GM19397 (cell line): Measurements from ENCODE around the gene PHKB.
"Not testable (repeated sequence)": the region's sequence is repeated elsewhere in the genome, so short reads cannot be mapped to it uniquely, and the experiment has no call there.

ENCODE experiments used
- ATAC-seq: cut with Tn5 transposase; IDR thresholded peaks from one replicate; pipeline ENCODE4 v1.9.1; 2021; ENCODE audit warnings: mild to moderate bottlenecking, moderate library complexity; ENCODE audit not compliant: unreplicated experiment

The PHKB gene

DNA sequence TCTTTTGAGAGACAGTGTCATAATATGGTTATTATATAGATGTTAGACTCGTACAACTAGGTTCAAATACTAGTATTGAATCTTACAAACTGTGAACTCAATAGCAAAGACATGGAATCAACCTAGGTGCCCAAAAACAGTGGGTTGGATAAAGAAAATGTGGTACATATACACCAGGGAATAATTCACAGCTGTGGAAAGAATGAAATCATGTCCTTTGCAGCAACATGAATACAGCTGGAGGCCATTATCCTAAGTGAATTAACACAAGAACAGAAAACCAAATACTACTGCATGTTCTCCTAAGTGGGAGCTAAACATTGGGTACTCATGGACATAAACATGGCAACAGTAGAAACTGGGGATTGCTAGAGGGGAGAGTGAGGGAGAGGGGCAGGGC is 8.1 kb downstream of the PHKB start:
- ATAC-seq, result no peak

DNA sequence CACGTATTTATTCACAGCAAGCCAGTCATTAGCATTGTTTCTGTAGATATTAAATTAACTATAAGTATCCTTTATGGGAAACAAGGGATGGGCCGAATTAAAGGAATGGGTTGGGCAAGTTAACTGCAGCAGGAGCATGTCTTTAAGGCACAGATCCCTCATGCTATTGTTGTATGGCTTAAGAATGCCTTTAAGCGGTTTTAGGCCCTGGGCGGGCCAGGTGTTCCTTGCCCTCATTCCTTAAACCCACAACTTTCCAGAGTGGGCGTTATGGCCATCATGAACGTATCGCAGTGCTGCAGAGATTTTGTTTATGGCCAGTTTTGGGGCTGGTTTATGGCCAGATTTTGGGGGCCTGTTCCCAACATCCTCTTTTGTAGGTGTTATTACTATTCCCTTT is 9.1 kb downstream of the PHKB start:
- no peak for ATAC-seq

DNA sequence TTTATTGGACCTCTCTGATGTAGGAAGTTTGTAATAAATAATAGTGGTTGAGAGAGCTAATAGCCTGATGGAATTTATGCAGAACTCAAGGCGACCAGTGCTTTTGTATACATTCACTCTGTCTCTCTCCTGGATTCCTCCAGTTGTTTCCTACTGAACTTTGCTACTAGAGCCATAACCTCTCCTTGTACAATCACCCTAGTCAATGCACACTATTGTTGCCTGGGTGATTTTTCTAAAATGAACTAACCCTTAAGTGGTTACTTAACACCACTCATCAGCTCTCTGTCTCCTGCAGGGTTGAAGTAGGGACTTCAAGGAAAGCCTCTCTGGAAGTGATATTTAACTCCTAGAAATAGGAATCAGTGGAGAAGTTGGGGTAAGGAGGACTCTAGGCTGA is 9.7 kb downstream of the PHKB start:
- ATAC-seq, result no peak

DNA sequence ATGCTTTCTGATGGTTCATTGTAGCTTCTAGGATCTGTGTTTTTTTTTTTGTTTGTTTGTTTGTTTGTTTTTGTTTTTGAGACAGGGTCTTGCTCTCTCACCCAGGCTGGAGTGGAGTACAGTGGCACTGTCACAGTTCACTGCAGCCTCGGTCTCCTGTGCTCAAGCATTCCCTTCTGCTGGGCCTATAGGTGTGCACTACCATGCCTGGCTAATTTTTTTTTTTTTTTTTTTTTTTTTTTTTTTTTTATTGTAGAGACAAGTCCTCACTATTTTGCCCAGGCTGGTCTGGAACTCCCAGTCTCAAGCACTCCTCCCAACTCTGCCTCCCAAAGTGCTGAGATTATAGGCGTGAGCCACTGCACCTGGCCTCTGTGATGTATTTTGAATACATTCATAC is 11.9 kb downstream of the PHKB start:
- not testable (repeated sequence) for ATAC-seq

DNA sequence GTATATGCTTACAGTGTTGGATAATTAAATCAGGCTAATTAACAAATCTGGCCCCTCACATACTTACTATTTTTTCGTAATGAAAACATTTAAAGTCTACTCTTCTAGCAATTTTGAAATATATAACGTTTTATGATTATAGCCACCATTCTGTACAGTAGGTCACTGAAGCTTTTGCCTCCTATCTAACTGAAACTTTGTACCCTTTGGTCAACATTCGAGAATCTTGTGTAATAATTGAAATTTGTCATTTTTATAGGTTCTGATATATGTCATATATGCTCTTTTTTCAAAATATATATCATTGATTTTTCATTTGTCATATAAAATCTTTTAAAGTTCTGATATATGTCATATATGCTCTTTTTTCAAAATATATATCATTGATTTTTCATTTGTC is 12.7 kb downstream of the PHKB start:
- ATAC-seq, result no peak

DNA sequence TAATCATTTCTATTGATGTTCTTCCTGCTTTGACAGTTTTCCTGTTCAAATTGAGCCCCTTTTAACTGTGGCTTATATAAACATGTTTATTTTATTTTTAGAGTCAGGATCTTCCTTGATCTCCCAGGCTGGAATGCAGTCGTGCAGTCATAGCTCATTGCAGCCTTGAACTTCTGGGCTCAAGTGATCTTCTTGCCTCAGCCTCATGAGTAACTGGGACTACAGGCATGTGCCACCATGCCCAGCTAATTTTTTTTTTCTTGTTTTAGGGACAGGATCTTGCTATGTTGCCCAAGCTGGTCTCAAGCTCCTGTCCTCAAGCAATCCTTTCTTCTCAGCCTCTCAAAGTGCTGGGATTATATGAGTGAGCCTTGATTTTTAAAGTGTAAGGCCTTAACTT is 14.7 kb downstream of the PHKB start:
- ATAC-seq, result no peak

DNA sequence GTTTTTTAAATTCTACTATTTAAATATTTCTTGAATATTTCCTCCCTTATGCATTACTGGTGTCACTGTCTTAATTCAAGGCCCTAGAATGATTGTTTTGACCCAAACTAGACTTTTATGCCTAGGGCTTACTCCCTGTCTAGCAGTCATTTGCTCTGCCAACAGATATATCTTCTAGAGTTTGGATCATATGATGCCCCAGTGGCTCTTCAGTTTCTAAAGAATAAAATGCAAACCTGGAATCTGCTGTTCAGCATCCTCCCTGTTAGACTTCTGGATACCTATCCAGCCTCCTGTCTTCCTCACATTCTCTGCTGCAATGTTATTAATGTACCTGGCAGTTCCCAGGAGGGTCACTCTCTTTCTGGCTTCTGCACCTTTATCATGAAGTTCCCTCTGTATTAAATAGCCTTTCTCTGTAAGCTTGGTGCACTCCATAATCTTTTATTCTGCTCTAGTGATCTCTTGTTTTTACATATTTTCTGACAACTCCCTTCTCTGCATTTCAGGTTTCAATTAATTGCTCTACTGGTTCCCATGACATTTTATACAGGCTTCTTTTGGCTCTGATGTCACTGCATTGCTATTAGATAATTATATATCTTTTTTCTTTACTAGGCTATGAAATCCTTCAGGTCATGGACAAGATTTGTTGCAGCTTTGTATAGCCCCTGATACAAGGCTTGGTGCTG is 15.7 kb downstream of the PHKB start:
- no peak for ATAC-seq

DNA sequence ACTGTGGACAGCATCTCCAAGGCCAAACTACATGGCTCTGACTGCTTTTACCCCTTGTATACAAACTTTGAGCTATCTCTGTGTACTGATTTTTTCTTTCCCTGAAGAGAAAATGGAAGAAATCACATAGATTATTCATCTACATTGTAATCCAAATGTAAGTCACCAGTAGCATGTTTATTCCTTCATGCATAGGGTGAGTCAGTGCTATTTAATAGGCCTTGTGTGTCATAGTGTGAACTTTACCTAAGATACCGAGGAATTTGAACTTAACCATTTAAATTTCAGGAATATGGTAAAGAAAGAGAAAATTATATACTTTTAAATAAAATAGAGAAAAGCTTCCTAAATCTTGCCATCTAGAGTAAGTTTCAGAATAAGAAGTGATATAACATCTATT is 16.5 kb downstream of the PHKB start:
- no peak for ATAC-seq

DNA sequence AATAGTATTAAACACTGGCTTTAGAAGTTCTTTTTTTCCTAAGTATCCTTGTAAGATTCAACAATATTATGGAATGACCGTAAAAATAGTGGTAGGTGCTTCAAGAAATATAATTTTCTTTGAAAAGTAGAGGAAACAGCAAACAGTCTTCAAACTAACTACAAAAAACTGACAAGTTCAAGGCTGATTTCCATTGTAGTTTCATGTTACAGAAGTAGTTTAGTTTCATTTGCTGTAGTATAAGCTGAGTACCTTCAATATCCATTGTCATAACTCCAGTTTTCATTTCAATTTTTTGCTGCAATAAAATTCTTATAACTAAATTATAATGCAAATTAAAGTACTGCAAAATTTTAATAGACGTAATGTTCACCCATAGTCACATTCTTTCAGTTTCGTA is 19.3 kb downstream of the PHKB start:
- ATAC-seq, result no peak

DNA sequence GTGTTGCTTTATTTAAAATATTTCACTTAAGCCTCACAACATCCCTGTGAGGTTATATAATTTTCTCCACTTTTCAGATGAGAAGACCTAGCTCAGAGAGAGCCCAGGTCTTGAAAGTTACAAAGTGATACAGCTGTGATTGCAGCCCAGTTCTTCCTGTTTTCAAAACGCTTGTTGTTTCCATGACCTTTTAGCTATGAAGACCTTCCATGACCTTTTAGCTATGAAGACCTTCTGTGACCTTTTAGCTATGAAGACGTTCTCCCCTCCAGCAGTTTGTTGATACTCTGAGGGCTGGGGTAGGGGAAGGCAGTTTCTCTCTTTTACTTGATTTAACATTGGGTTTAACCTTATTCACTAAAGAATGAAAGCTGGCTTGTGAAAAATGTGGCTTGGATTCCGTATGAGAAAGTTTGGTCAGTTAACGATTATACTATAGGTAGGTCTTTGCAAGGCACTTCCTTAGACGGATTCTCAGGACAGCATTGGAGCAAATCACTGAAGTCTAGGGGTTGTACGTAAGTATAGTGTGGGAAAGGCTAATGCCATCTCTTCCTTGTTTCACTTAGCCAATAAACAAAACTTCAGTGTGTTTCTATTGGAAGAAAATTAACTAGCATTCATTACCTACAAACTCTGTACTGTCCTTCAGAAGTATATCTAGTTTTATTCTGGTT is 20.7 kb downstream of the PHKB start:
- no peak for ATAC-seq

DNA sequence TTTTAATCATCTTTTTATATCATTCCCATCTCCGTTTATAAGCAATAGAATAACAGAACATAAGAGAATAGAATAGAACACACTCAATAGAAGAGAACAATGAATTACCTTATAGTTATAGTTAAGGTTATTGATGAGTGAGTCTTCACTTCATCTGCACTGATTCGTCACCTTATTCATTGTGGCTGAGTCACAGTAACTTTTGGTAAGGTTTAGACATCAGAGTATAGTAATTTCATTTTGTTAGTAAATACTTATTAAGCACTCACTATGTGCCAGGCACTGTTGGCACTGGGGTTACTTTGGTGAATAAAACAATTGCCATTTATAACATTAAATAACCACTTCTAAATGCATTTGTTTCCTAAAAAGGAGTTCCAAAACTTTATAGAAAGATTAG is 22.5 kb downstream of the PHKB start:
- ATAC-seq, result no peak

DNA sequence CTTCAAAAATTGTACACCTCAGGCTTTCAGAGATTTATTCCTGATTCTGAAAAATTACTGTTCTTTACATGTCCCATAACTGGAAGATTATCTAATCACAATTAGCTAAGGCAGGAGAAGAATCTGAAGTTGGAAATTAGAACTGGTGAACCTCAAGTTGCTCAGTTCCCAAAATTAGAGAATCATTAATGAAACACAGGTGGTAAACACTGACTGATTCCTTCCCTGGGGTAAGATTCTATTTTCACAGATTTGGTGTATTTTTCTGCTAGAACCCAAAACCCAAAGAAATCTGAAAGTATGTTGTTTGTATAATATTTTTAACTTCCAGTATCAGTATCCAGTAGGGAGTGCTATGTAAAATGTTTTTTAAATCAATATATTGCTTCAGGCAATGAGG is 25.7 kb downstream of the PHKB start:
- ATAC-seq, result no peak

DNA sequence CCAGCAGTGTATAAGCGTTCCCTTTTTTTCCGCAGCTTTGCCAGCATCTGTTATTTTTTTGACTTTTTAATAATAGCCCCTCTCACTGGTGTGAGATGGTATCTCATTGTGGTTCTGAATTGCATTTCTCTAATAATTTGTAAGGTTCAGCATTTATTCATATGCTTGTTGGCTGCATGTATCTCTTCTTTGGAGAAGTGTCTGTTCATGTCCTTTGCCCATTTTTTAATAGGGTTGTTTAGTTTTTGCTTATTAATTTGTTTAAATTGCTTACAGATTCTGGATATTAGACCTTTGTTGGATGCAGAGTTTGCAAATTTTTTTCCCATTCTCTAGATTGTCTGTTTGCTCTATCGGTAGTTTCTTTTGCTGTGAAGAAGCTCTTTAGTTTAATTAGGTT is 26.9 kb downstream of the PHKB start:
- no peak for ATAC-seq

DNA sequence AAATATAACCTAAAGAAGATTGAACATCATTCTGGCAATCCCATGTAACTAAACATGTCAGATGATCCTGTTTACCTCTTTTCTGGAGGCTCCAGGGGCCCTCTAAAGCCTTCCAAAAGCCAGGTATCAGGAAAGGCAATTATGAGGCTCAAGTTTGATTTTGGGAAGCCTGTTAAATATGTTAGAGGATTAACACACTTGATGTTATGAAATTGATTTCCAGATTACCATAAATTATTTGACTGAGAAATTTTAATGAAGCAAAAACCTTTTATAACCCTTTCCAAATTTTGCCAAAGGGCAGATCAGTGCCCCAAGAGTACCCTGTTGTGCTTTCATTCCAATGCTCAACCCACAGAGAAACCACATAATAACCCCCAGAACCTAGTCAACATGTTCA is 29.3 kb downstream of the PHKB start:
- ATAC-seq, result no peak

DNA sequence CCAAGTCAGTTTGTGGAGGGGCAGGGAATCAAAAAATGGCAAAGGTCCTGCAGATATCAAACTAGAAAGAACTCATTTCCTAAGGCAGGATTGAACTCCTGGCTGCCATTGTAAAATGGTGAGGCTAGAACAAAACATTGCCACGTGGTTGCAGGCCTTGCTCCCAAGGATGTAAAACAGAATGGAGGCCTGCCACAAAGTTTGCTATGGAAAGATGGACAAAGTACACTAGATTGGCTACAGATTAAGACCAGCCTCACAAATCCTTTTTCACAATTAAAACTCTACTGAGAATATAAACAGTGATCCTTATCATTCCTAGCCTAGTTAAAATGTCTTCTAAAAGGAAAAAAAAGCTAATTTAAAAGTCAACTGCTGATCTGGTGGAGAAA is 30.9 kb downstream of the PHKB start:
- ATAC-seq, result no peak

DNA sequence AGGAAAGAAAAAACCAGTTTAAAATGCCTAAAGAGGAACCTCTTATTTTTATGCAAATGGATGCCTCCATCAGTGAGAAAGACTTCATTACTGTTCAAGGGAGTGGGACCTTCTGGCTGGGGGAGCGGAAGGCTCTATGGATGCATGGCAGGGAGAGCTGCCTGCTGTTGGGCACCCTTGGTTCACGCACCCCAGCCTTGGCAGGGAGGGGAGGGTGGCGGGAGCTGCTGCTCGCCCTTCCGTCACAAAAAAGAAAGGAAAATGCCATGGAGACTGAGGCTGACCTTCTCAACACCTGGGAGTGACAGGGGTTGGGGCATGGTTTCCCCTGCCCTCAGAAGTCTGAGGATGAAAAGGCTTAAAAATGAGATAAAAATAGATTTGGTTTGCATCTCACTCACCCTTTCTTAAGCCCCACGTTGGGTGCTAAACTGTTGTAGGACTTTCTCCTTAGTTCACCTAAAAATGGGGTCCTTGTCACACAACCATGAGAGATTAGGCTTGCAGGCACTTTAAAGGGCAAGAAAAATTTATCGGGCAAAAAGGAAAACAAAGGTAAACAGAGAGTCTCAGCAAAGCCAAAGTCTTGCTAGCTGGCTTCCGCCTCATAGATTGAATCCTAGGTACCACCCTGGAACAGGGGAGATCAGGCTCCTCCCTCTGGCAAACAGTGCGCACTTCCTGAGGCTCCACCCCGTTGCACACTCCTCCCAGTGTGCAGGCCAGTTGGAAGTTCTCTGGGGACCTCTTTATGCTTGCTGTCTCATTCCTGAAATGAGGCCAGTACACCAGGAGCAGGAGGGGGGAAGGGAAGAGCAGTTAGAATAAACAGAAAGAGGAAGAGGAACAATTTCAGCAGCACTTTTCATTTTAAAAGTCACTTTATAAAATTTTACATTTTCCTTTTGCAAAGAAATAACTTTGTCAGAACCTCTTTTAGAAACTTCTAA is 31.6 kb downstream of the PHKB start:
- peak; percentile 61 for ATAC-seq

DNA sequence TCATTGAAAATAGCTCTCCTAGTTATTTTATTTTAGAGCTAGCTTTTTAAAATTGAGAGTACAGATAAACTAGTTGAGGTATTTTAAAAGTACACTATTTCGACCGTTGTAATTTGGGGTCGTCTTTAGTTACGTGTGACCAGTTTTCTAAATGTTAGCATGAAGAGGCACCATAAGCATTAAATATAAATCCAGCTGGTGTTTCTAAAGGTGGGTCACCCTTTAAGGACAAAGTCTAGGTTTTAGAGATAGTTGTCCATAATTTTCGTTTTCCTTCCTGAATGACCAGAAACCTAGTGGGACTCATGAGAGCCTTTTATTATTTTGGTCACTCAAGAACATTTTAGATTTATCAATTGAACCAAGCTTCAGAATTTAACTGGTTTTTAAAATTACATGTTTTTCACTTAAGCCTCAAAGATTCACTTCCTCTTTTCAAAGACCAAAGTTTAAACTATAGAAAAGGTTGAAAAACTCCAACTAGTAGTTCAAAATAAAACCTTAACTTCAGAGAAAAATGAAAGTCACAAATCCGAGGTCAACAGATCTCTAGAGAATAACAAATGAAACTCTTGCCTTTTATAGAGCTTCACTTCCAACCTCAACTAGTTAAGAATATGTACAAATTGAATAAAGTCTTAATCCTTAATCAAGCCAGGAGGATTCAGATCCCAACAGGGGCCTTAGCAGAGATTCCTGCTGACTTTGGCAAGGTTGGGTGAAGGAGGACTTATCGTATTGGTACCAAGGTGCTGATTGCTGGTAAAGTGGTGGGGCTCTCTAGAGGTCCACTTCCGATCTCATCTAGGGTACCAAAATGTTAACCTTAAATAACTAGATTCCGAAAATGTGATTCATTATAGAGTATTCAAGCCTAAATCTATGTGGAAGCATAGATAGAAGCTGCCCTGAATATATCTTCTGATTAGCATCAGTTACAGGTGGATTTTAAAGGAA is 32.5 kb downstream of the PHKB start:
- ATAC-seq, result peak; percentile 46

DNA sequence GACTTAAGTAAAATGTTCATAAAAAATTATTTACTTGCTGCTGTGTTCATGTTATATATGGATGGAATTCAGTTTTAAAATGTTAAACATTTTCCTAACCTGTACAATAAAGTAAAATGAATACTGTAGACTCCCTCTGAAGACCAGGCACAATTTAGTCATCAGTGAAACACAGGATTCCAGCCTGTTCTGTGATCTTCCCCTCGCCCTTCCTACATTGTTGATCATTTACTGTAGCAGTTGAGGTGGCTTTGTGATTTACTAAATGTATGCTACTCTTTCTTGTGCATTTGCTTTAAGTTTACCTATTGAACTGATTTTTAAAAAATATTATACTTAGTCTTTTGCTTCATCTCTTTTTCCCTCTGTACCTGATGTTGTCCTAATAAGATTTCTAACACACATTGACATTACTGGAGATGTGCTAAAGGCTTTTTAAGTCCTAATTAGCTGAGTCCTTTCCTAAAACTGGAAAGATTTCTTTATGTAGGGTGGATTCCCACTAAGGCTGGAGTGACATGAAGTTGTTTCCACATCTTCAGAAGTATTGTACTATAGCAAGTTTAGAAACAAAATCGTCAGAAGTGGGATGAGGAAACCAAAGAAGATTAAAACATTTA is 38.1 kb downstream of the PHKB start:
- no peak for ATAC-seq

DNA sequence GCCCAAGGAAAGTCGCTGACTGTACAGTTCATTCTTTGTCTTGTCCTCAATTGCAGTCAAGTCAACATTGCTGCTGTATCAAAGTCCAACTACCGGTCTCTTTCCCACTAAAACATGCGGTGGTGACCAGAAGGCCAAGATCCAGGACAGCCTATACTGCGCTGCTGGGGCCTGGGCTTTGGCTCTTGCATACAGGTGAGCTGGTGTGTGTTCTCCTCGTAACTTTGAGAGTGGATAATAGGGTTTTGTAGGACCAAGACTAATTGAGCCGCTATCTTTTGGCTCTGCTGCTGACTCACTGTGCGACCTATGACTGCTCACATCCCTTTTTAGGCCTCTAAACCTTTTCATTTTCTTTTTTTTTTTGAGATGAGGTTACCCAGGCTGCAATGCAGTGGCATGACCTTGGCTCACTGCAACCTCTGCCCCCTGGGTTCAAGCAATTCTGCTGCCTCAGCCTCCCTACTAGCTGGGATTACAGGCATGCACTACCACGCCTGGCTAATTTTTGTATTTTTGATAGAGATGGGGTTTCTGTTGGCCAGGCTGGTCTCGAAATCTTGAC is 38.7 kb downstream of the PHKB start:
- ATAC-seq, result no peak

DNA sequence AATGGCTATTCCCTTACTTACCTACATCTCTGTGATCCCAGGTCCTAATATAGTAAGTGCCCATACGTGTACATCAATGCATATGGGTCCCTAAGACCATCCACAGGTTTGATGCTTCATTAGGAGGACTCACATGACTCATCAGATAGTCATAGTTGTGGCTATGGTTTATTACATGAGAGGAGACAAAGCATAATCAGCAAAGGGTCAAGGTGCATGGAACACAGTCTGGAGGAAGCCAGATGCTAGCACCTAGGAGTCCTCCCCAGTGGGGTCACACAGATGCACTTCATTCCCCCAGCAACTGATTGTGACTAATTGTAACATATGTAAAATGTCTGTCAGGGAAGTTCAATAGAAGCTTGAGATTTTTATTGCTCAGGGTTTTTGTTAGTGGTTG is 42.8 kb downstream of the PHKB start:
- ATAC-seq, result no peak
